SK-N-MC (cell line): ENCODE data around the gene DNAJB1.

Experiments
- EZH2 ChIP-seq: fragments of 200-600 bp; sonication (generic); IDR thresholded peaks from one replicate; pipeline ENCODE4 v1.6.1; 2017; ENCODE audit warnings: antibody characterized with exemption
- POLR2AphosphoS5 ChIP-seq: IDR thresholded peaks from 2 replicates; pipeline ENCODE4 v1.6.1; 2012; ENCODE audit warnings: mild to moderate bottlenecking, low read depth, low read length, borderline replicate concordance

- TF ChIP-seq POLR2AphosphoS5 (no peak), EZH2 (no peak)
These were observed 8.2 kb upstream of the DNAJB1 start for GRCh38 chr19:14526423-14526822.
